Endothelial cell of hepatic sinusoid (primary cell): ENCODE results near the gene PTPRS.

Source experiments
- in situ Hi-C: cut with HindIII; loops from 2 replicates; pipeline ENCODE4 v1.10.0; 2017; ENCODE audit warnings: low sequenced_read_pairs

PTPRS gene

GRCh38 chr19:5355693-5356092 lies 15.1 kb upstream of the PTPRS start:
- in situ Hi-C loops = no loop called here

- in situ Hi-C loops = no loop called here
Observed at GRCh38 chr19:5355076-5355475, 14.5 kb upstream of the PTPRS start.

GRCh38 chr19:5354403-5354802 lies 13.8 kb upstream of the PTPRS start:
- in situ Hi-C loops = no loop called here

- in situ Hi-C loops = no loop called here
Observed at GRCh38 chr19:5352229-5352763, 11.7 kb upstream of the PTPRS start.

GRCh38 chr19:5351731-5352228 lies 11.2 kb upstream of the PTPRS start:
- in situ Hi-C loops = no loop called here

- in situ Hi-C loops = no loop called here
Observed at GRCh38 chr19:5349041-5349440, 8.4 kb upstream of the PTPRS start.

GRCh38 chr19:5345895-5346386 lies 5.3 kb upstream of the PTPRS start:
- in situ Hi-C loops = no loop called here

GRCh38 chr19:5343848-5344247 lies 3.2 kb upstream of the PTPRS start:
- in situ Hi-C loops = no loop called here

GRCh38 chr19:5342573-5343201 lies 2.1 kb upstream of the PTPRS start:
- in situ Hi-C loops = no loop called here

GRCh38 chr19:5341981-5342380 lies 1.4 kb upstream of the PTPRS start:
- in situ Hi-C loops = no loop called here

GRCh38 chr19:5341448-5341820 lies 822 bp upstream of the PTPRS start:
- in situ Hi-C loops = no loop called here

GRCh38 chr19:5339950-5340636 lies 519 bp downstream of the PTPRS start:
- in situ Hi-C loops = loop anchor here (5.0 kb wide), 2 partner anchors 83 to 288 kb away; no protein-coding TSS in a partner anchor

- in situ Hi-C loops = loop anchor here (5.0 kb wide), 2 partner anchors 82 to 287 kb away; no protein-coding TSS in a partner anchor
Observed at GRCh38 chr19:5339198-5339949, 1.2 kb downstream of the PTPRS start.

GRCh38 chr19:5338656-5339197 lies 1.9 kb downstream of the PTPRS start:
- in situ Hi-C loops = loop anchor here (5.0 kb wide), 2 partner anchors 81 to 286 kb away; no protein-coding TSS in a partner anchor

- in situ Hi-C loops = loop anchor here (5.0 kb wide), 2 partner anchors 81 to 286 kb away; no protein-coding TSS in a partner anchor
Observed at GRCh38 chr19:5337708-5338655, 2.6 kb downstream of the PTPRS start.

GRCh38 chr19:5337126-5337525 lies 3.5 kb downstream of the PTPRS start:
- in situ Hi-C loops = loop anchor here (5.0 kb wide), 2 partner anchors 80 to 285 kb away; no protein-coding TSS in a partner anchor

- in situ Hi-C loops = loop anchor here (5.0 kb wide), 2 partner anchors 79 to 284 kb away; no protein-coding TSS in a partner anchor
Observed at GRCh38 chr19:5336195-5336965, 4.2 kb downstream of the PTPRS start.

GRCh38 chr19:5335593-5335992 lies 5.0 kb downstream of the PTPRS start:
- in situ Hi-C loops = loop anchor here (5.0 kb wide), 2 partner anchors 78 to 283 kb away; no protein-coding TSS in a partner anchor
